ENCODE data around the gene C1orf226. TPM values are rescaled to one million over a fixed set of nuclear protein-coding genes. Genes with fewer than 3 reads are reported as not detected.

Gene C1orf226
- total and polyA plus RNA-seq, 9 of the 15 experiments (the other 6 are each of a cell fraction or from before 2014, with no cell fraction given), result 0.10 to 1.4 (median 0.47) TPM

- TF ChIP-seq ZBTB2 (IDR thresholded peaks at IDR 0.05), result no peak
- no peak for TF ChIP-seq ARHGAP35 (IDR thresholded peaks at IDR 0.05; ENCODE audit: partially characterized antibody)
- TF ChIP-seq KLF1 (tag; IDR thresholded peaks at IDR 0.05), result no peak
- no peak for TF ChIP-seq POLR2B (IDR thresholded peaks at IDR 0.05; ENCODE audit: low read depth, partially characterized antibody)
- TF ChIP-seq MCM7 (IDR thresholded peaks at IDR 0.05), result no peak
- no peak for TF ChIP-seq HBP1 (CRISPR knock-in tag; IDR thresholded peaks at IDR 0.05)
- peak; percentile 60; the same call in 1 of the 2 replicates for TF ChIP-seq ZNF57 (CRISPR knock-in tag; IDR thresholded peaks at IDR 0.05)
- peak; percentile 70 for TF ChIP-seq SP1 (CRISPR knock-in tag; IDR thresholded peaks at IDR 0.05)
- no peak for TF ChIP-seq TCF7L2 (IDR thresholded peaks at IDR 0.05; ENCODE audit: low read depth, low read length)
- peak; percentile 85 for TF ChIP-seq BCOR (IDR thresholded peaks at IDR 0.05)
- TF ChIP-seq ZZZ3 (IDR thresholded peaks at IDR 0.05), result no peak
- no peak for TF ChIP-seq SREBF1 (IDR thresholded peaks at IDR 0.05; ENCODE audit: borderline replicate concordance, low read depth, low read length)
- TF ChIP-seq ZNF212 (CRISPR knock-in tag; IDR thresholded peaks at IDR 0.05), result no peak
- TF ChIP-seq USF1 (CRISPR knock-in tag; IDR thresholded peaks at IDR 0.05), result peak; percentile 74
- no peak for TF ChIP-seq DDX20 (tag; IDR thresholded peaks at IDR 0.05; ENCODE audit: low read depth)
- TF ChIP-seq ZNF436 (CRISPR knock-in tag; IDR thresholded peaks at IDR 0.05), result no peak
- no peak for TF ChIP-seq ARID2 (IDR thresholded peaks at IDR 0.05)
- TF ChIP-seq POU5F1 (IDR thresholded peaks at IDR 0.05; ENCODE audit: borderline replicate concordance, low read depth, low read length, partially characterized antibody), result no peak
- TF ChIP-seq GABPA (tag; conservative IDR thresholded peaks at IDR 0.05; ENCODE audit: low read depth), result no peak
- no peak for TF ChIP-seq EWSR1 (IDR thresholded peaks at IDR 0.05; ENCODE audit: borderline replicate concordance, low read depth, partially characterized antibody)
- TF ChIP-seq FOXP1 (CRISPR knock-in tag; IDR thresholded peaks at IDR 0.05), result no peak
- no peak for TF ChIP-seq TEAD2 (tag; IDR thresholded peaks at IDR 0.05)
- TF ChIP-seq BRF2 (IDR thresholded peaks at IDR 0.05; ENCODE audit: borderline replicate concordance, insufficient read depth, insufficient read length), result no peak
- TF ChIP-seq ZNF589 (CRISPR knock-in tag; IDR thresholded peaks at IDR 0.05; ENCODE audit: low read depth), result peak; percentile 87; the same call in 1 of the 2 replicates
Measured at GRCh38 chr1:162372159-162373071, 9.1 kb upstream of the C1orf226 start (continued).
